OCI-LY1 (cell line): ENCODE data around the gene PTPRD.

Experiments used
- CTCF ChIP-seq: fragments of 200-600 bp; sonication (generic), shearing (Covaris generic); IDR thresholded peaks from 2 replicates; pipeline ENCODE4 v1.5.1; 2017; ENCODE audit warnings: mild to moderate bottlenecking, antibody characterized with exemption, low read length, moderate library complexity, mixed read lengths
- EZH2 ChIP-seq: fragments of 200-600 bp; sonication (generic), shearing (Covaris generic); IDR thresholded peaks from 2 replicates; pipeline ENCODE4 v1.8.0; 2017; ENCODE audit warnings: borderline replicate concordance, mixed run types, mild to moderate bottlenecking, antibody characterized with exemption, low read length, moderate library complexity, mixed read lengths

- TF ChIP-seq CTCF: no peak
- TF ChIP-seq EZH2: no peak
These were observed 444.6 kb downstream of the PTPRD start for GRCh38 chr9:10168241-10168640.
